HEK293T (cell line): ENCODE results near the gene DLG1.

ENCODE experiments used
- ARNT ChIP-seq: fragments of 450-650 bp; IDR thresholded peaks from 2 replicates; pipeline ENCODE4 v1.6.1; 2017; ENCODE audit warnings: mild to moderate bottlenecking
- SP1 ChIP-seq: fragments of 450-650 bp; IDR thresholded peaks from 2 replicates; pipeline ENCODE4 v1.6.1; 2017

DNA sequence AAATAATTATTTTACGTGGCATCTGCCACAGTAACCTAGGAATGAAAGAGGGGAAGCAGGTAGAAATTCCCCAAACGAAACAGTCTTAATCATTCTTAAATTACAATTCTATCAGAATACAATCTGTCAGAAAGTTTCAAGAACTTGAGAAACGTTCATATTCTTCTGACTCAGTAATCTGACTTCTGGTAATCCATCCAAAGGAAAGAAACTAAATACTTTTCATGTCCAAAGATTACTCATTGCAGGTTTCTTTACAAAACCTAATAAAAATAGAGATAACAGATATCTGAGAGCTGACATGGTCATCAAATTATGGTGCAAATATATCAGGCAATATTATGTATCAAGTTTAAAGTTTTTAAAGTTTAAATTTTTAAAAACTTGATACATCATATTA is 109.4 kb downstream of the DLG1 start:
- TF ChIP-seq ARNT: no peak
- no peak for TF ChIP-seq SP1
